Activated naive CD8-positive, alpha-beta T cell treated with anti-CD3 and anti-CD28 coated beads, Interleukin-2, amount 50 U/mL, for 16 hours (primary cell): ENCODE measurements around the gene SOX9.
"Not testable (repeated sequence)": the region's sequence is repeated elsewhere in the genome, so short reads cannot be mapped to it uniquely, and the experiment has no call there.

Experiments used
- DNase-seq: peaks from one replicate; pipeline ENCODE4 v3.0.0-alpha.2; 2020; ENCODE audit warnings: low read depth, low spot score

The SOX9 gene

GRCh38 chr17:72125742-72126141 is 4.9 kb downstream of the SOX9 start:
- DNase-seq, result no peak

- no peak for DNase-seq
These were observed 6.0 kb downstream of the SOX9 start for GRCh38 chr17:72126575-72127486.

DNA sequence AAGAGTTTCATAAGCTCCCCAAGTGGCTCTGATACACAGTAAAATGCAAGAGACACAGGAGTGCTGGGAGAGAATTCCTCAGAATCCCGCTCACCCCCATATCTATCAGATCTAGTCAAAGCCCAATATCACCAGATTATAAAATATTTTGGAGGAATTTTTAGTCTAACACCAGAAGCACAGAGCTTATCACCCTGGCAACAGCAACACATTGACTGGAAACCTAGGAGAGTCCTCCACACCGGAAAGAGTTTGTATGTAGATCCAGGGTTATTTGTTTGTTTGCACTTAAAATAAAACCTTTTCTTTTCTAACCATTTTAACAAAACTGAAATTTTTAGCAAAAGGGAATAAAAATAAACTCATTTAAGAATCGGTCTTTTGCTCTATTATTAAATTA is 7.2 kb downstream of the SOX9 start:
- DNase-seq, result no peak

DNA sequence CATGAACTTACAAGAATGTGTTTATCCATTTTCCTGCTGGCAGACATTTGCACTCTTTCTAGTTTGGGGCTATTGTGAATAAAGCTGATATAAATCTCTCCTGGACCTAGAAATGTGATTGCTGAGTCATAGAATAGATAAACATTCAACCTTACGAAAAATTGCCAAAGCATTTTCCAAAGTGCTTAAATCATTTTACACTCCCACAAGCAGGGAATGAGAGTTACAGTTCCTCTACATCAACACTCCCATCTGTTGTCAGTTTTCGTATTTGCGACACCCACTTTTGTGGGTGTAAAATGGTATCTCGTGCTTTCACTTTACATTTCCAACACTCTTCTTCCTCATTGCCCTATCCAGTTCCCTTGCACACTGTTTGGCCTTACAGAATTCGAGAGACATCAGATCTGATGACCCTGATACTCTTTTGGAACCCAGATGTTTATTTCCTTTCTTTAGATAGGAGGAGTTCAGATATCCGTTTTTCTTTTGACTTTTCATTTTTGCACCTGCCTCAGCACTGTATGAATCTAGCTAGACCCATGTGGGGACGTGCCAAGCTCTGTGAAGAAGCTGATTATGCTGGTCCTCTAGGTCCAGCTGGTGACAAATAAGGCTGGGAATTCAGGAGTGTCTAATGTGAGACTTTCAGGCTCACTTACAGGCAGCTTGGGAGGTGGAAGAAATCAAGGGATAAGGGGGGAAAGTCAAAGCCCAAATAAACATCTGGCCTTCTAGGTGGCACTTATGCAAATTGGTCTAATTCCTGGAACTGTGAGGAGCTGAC is 14.0 kb downstream of the SOX9 start:
- DNase-seq, result no peak

DNA sequence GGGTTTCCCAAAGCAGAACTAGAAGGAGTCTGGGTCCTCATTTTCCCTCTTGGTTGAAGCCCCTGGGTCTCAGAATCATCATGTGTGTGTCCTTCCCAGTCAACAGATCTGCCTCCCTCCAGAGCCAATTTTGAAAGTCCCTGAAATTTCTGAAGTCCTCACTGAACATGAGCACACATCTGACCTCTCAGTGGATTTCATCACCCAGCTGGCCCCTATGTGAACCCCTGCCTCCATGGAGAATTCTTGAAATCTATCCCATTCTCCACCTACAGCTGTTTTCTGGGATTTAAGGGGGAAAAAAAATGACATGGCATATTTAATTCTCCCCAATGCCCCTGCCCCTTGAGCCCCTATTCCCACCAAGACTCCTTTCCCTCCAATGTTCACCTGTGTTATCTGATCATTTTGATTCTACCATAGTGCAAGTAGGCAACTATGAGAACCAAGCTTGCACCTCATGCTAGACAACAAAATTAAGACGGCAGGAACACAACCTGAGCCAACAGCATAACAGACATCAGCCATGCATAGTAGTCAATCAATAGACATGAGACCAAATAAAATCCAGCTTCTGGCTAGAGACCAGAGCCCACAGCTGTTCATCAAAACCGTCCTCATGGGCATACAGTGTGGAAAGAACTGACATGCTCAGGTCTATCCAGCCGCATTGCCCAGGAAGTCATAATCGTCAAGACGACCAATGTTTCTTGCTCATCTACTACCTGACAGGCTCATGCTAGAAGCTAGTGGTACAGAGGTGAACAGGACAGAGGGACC is 14.9 kb downstream of the SOX9 start:
- no peak for DNase-seq

- no peak for DNase-seq
These were observed 15.9 kb downstream of the SOX9 start for GRCh38 chr17:72136692-72137091.

GRCh38 chr17:72137161-72137560 is 16.3 kb downstream of the SOX9 start:
- no peak for DNase-seq

DNA sequence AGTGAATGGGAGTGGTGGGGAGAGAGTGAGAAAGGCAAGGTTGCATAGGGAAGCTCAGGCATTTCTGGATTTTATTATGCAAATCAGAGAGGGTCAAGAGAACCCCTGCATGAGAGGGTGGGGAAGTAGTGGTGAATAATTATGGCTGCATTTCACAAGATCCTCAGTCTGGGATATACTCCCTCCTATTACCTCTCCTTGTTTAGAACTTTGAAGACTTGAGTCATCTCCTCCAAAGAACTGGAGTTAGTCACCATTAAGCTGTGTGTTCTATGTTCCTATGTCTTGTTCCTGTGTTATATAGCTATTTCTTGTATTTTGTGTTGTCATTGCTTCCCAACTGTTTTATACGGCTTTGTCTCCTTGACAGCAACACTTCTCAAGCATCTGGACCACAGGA is 18.4 kb downstream of the SOX9 start:
- no peak for DNase-seq

DNA sequence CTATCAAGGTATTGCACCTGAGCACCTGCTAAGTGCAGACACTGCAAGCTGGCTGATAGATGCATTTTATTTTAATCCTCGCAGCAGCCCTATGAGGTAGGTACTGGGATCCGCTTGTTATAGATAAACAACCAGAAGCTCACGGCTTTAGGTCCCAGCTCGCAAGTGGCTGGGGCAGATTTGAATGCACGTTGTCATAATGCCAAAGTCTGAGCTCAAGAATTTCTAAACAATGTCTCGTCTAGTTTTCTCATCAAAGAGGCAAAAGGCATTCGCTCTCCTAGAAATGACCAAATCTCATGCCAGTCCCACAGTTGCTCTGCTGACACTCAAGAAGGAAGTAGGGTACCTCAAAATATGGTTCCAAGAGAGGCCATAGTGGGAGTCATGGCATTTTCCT is 20.5 kb downstream of the SOX9 start:
- no peak for DNase-seq

GRCh38 chr17:72142097-72142496 is 21.3 kb downstream of the SOX9 start:
- DNase-seq, result not testable (repeated sequence)

GRCh38 chr17:72142614-72143013 is 21.8 kb downstream of the SOX9 start:
- no peak for DNase-seq

GRCh38 chr17:72143245-72143644 is 22.4 kb downstream of the SOX9 start:
- no peak for DNase-seq

- no peak for DNase-seq
These were observed 23.3 kb downstream of the SOX9 start for GRCh38 chr17:72144101-72144500.

DNA sequence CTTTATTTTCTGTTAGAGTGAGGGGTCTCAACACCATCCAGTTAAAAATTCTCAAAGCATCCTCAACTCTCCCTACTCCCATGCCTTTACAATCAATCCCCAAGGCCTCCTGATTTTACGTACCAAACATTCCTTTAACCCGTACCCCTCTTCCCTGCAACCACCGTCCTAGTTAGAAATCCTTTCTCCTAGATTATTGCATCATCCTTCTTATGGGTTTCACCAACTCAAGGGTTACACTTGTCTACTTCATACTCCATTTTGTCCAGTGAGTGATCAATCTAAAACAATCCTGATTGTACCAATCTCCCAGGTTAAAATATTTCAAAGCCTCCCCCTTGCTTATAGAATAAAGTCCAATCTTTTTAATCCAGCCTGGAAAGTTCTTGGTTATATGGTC is 24.7 kb downstream of the SOX9 start:
- no peak for DNase-seq

DNA sequence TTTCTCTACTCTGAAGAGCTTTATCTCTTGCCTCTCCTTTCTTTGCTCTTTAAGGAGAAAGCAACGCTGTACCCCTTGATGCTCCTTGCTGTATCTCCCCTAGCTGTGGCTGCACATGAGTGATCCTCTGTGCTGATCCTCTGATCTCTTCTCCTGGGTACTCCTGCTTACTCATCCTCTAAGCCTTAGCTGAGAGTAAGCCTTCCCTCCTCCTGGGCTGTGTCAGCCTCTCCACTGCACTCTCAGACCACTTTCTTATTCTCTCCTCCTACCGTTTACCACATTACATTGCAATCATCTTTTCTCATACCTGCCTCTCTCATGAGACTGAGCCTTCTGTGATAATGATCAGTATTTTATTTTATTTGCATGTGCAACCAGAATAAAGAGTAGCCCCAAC is 25.1 kb downstream of the SOX9 start:
- no peak for DNase-seq

GRCh38 chr17:72146371-72146770 is 25.6 kb downstream of the SOX9 start:
- DNase-seq, result no peak

- DNase-seq, result no peak
These were observed 30.0 kb downstream of the SOX9 start for GRCh38 chr17:72150632-72151460.

- DNase-seq, result no peak
These were observed 31.0 kb downstream of the SOX9 start for GRCh38 chr17:72151565-72152386.

DNA sequence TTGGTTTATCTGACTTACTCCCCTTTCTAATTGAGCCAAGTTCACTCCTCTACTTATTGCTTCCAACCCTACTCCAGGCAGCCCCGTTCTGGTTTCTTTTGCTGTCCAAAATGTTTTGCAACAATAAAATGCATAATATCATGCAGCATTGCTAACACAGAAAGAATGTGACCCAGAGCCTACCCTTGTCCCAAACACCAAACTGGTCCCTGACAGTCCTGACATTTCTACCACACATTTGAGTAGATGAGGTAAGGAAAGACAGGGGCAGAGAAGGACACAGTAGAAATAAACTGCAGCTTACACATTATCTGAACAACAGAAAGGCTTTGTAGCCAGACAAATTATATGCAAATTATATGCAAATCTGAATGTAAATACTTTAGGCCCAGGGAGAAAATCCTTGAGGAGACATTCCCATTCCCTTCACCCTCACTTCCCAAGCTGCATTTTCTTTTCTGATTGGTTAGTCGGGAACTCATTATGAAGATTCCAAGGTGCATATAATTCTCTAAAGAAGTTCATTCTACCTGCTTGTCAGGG is 31.6 kb downstream of the SOX9 start:
- DNase-seq, result no peak
